HFFc6 (cell line): ENCODE results near the gene NAB1. TPM values are rescaled to one million over a fixed set of nuclear protein-coding genes. Genes with fewer than 3 reads are reported as not detected.

ENCODE experiments used
- DNase-seq: peaks from one replicate; pipeline ENCODE4 v3.0.0-alpha.2; 2018
- H3K27ac Mint-ChIP-seq: 2 replicates; pipeline ENCODE4 v1.8.0; 2020; ENCODE audit warnings: mild to moderate bottlenecking, mixed read lengths
- H3K27me3 Mint-ChIP-seq: 2 replicates; pipeline ENCODE4 v1.8.0; 2021; ENCODE audit warnings: mild to moderate bottlenecking, moderate library complexity, mixed read lengths; ENCODE audit not compliant: insufficient read depth
- H3K36me3 Mint-ChIP-seq: 2 replicates; pipeline ENCODE4 v1.8.0; 2021; ENCODE audit warnings: low read depth, mixed read lengths
- H3K4me1 Mint-ChIP-seq: 2 replicates; pipeline ENCODE4 v1.8.0; 2020; ENCODE audit warnings: low read depth, mixed read lengths
- H3K4me3 Mint-ChIP-seq: 2 replicates; pipeline ENCODE4 v1.8.0; 2020; ENCODE audit warnings: mild to moderate bottlenecking, moderate library complexity, mixed read lengths
- H3K9me3 Mint-ChIP-seq: 2 replicates; pipeline ENCODE4 v1.8.0; 2020; ENCODE audit warnings: mild to moderate bottlenecking, mixed read lengths
- total RNA-seq, 6 experiments: library from RNA; stranded (reverse); fragmentation: NEBNext Ultra II Directional; extraction: Animal tissue kit (Norgen Biotek cat#: 25700); gene quantifications; 2 replicates in 1 of 6; 3 replicates in 5 of 6; pipeline ENCODE4 v1.2.3, GENCODE V29; 2021
- TF ChIP-seq, protein P1 (sequence below): fragments of 200-600 bp; sonication (generic); IDR thresholded peaks from 2 replicates; pipeline ENCODE4 v1.5.0; 2021; ENCODE audit warnings: antibody characterized with exemption, mild to moderate bottlenecking

The NAB1 gene
- total RNA-seq, 6 experiments from 2014 or later, result 14.3 to 30.1 (median 25.5) TPM

DNA sequence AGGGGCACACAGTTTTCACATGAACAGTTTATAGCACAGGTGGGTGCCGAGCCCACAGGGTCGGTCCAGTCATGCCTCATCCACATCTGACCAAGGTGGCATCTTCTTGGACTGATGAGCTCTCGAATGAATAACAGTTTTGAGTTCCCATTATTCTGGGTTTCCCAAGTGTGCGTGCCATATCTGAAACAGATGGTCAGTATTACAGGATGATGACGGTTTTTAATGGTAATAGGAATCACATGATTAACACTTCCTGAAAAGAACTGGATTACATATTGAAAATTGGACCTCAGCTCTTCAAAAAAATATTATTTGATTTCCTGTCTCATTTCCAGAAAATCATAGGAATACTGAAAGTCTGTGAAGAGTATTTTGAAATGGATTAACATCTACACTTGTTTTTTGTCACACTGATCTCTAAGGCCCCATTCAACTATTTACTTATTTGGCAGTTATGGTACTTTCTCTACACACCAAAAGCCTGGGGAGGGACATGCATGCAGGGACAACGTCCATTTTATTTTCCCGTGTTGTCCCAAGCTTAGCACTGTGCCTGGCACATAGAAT, 22.2 kb upstream of the NAB1 start:
- no peak for DNase-seq

DNA sequence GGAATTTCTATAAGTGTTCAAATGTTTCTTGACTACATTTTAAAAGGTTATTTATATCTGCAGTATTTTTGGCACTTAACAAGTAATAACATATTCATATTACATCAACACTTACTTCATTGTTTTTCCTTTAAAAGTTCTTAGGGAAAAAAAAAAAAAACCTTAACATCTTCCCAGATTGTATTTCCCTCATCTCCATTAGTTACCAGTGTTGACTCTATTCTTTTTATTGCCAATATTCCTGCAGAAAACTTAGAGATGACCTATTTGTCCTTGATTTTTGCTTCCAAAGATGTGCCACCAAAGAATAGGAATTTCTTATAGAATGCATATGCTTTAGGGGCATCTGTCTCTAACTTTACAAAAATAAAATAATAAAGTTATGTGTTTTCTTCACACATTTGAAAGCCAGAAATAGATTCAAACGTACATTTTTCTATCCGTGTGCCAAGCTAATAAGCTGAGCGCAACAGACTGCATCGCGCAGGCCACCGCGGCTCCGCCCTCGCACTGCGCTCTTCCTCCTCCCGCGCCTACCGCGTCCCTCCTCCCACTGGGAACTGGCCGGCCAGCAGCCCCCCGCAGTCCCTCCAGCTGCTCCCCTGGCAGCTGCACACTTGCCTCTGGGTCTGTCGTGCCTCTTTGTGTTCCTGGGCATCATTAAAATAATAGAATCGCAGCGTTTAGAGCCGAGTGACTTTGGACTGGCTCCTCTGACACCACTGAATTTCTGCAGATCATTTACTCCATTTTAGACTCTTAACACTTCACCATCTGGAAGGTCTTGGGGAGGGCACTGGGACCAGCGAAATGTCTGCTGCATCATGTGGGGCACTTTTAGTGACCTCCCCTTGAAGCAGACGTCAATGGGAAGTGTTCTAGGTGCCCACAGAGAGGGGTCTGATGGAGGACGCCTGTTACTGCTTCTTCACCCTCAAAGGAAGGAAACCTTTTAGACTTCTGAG, 21.2 kb upstream of the NAB1 start:
- DNase-seq, result no peak
- no peaks in the 10 kb centered on the region for H3K9me3 Mint-ChIP-seq
- TF ChIP-seq, protein P1, sequence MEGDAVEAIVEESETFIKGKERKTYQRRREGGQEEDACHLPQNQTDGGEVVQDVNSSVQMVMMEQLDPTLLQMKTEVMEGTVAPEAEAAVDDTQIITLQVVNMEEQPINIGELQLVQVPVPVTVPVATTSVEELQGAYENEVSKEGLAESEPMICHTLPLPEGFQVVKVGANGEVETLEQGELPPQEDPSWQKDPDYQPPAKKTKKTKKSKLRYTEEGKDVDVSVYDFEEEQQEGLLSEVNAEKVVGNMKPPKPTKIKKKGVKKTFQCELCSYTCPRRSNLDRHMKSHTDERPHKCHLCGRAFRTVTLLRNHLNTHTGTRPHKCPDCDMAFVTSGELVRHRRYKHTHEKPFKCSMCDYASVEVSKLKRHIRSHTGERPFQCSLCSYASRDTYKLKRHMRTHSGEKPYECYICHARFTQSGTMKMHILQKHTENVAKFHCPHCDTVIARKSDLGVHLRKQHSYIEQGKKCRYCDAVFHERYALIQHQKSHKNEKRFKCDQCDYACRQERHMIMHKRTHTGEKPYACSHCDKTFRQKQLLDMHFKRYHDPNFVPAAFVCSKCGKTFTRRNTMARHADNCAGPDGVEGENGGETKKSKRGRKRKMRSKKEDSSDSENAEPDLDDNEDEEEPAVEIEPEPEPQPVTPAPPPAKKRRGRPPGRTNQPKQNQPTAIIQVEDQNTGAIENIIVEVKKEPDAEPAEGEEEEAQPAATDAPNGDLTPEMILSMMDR, result no peak
- H3K36me3 Mint-ChIP-seq, result peaks cover 5% of the 10 kb centered on the region; the same call in 1 of the 2 replicates
- peak overlapping the region; percentile 93 for H3K4me3 Mint-ChIP-seq
- H3K4me1 Mint-ChIP-seq, result peaks cover 25% of the 10 kb centered on the region
- H3K27me3 Mint-ChIP-seq, result no peaks in the 10 kb centered on the region; the same call in 1 of the 2 replicates
- peak overlapping the region; percentile 44; the same call in 1 of the 2 replicates for H3K27ac Mint-ChIP-seq

More for the DNA sequence above, 22.2 kb upstream of the NAB1 start:
- Mint-ChIP-seq H3K9me3 (no peaks in the 10 kb centered on the region), H3K36me3 (peaks cover 5% of the 10 kb centered on the region; the same call in 1 of the 2 replicates), H3K4me3 (peak overlapping the region; percentile 93), H3K4me1 (peaks cover 25% of the 10 kb centered on the region), H3K27ac (no peak overlapping the region), H3K27me3 (no peaks in the 10 kb centered on the region; the same call in 1 of the 2 replicates)
- TF ChIP-seq, protein P1, result no peak

DNA sequence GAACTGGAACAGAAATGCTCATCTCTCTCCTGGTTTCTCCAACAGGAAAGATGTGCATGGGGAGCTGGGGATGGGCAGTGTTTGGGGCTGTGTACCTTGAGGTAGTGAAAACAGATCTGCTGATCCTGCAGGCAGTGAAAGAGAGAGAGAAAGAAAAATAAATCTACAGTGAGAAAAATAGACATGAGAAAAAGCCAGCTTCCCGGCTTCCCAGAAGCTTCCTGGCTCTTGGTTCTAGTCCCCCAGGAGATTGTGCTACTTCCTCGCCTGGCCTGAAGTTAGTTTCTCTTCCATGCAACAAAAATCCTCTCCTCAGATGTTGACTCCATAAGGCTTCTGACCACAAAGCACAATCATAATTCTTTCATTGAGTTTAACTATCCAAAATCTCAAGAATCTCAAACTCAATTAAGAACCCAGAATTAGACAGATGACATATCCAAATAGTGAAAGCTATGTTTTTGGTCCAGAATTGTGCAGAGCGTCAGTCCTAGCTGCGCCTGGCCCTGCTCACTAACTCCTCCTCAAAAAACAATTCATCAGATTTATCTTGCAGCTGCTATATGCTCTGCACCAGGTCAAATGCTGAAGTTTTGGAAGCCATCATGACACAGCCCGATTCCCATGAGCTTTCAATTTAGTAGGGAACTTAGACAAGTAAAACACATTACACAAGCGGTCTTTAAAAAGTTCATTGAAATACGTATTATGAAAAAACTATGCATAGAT, 20.1 kb upstream of the NAB1 start:
- TF ChIP-seq, protein P1, result no peak
- no peaks in the 10 kb centered on the region; the same call in 1 of the 2 replicates for H3K27me3 Mint-ChIP-seq
- DNase-seq, result no peak
- peak overlapping the region; percentile 93; the same call in 1 of the 2 replicates for H3K4me3 Mint-ChIP-seq
- H3K36me3 Mint-ChIP-seq, result peaks cover 5% of the 10 kb centered on the region; the same call in 1 of the 2 replicates
- peaks cover 25% of the 10 kb centered on the region for H3K4me1 Mint-ChIP-seq
- H3K9me3 Mint-ChIP-seq, result no peaks in the 10 kb centered on the region
- peak overlapping the region; percentile 22; the same call in 1 of the 2 replicates for H3K27ac Mint-ChIP-seq

DNA sequence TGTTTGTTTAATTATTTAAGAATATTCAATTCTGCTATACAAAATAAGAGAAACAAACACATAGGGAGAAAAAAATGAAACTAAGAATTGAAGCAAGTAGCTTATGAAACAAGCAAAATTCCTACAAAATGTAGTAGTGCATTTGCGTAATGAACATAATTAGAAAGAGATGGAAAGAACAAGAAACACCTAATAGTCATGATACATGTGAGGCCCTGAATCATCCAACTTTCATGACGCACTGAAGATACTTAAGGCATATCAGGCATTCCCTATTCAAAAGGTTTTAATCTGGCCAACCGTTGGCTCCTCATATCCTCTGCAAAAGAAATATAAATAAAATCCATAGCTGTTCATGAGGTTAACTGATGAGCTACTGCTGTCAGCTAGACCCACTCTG, 14.5 kb upstream of the NAB1 start:
- DNase-seq, result no peak
- H3K4me1 Mint-ChIP-seq, result peaks cover 26% of the 10 kb centered on the region
- no peaks in the 10 kb centered on the region; the same call in 1 of the 2 replicates for H3K27me3 Mint-ChIP-seq
- H3K4me3 Mint-ChIP-seq, result no peak overlapping the region
- H3K36me3 Mint-ChIP-seq, result no peaks in the 10 kb centered on the region
- TF ChIP-seq, protein P1, result no peak
- no peaks in the 10 kb centered on the region for H3K9me3 Mint-ChIP-seq
- H3K27ac Mint-ChIP-seq, result no peak overlapping the region

DNA sequence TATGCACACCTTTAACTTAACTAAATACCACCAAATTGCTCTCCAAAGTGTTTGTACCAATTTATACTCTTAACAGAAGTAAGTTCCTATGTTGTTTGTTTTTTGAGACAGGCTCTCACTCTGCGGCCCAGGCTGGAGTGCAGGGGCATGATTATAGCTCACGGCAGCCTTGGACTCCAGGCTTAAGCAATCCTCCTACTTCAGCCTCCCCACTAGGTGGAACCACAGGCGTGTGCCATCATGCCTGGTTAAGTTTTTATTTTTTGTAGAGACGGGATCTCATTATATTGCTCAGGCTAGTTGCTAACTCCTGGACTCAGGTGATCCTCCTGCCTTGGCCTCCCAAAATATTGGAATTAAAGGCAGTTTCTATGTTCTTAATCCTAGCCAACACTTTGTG, 13.1 kb upstream of the NAB1 start:
- DNase-seq, result no peak
- Mint-ChIP-seq H3K9me3 (no peaks in the 10 kb centered on the region), H3K4me3 (no peak overlapping the region), H3K36me3 (no peaks in the 10 kb centered on the region), H3K4me1 (peaks cover 26% of the 10 kb centered on the region), H3K27me3 (peaks cover under 1% of the 10 kb centered on the region), H3K27ac (no peak overlapping the region)
- TF ChIP-seq, protein P1, result peak; percentile 25; the same call in 1 of the 2 replicates
